Caco-2 (cell line): ENCODE results near the gene CCDC63. TPM values are rescaled to one million over a fixed set of nuclear protein-coding genes. Genes with fewer than 3 reads are reported as not detected.

Experiments used
- BruUV-seq: library from RNA; stranded (reverse); fragments of 400-500 nt; replicated peaks from 2 replicates; lab custom pipeline; 2021; lab: Mats Ljungman, UMichigan
- CTCF ChIA-PET: fragments of 300-600 bp; sonication (Branson Sonifier 250); formaldehyde crosslinking; loops from one replicate; lab custom pipeline; 2022; ENCODE audit warnings: antibody characterized with exemption; lab: Charles Lee
- POLR2A ChIA-PET: fragments of 300-600 bp; sonication (Branson Sonifier 250); formaldehyde crosslinking; loops from one replicate; lab custom pipeline; 2022; ENCODE audit warnings: antibody characterized with exemption; lab: Charles Lee
- DNase-seq, 2 experiments: peaks; one replicate each; pipeline versions ENCODE4 v3.0.0 to v3.0.0-alpha.2; 2020 to 2022
- H3K27me3 ChIP-seq: replicated peaks from 2 replicates; pipeline ENCODE4 v1.6.0; 2011; ENCODE audit warnings: low read length; ENCODE audit not compliant: control insufficient read depth, insufficient read depth
- H3K36me3 ChIP-seq: 2 replicates; pipeline ENCODE4 v1.5.1; 2011; ENCODE audit warnings: low read length; ENCODE audit not compliant: control insufficient read depth, insufficient read depth
- H3K4me1 ChIP-seq: fragments of 250-450 bp; sonication (Bioruptor Pico); 2 replicates; pipeline ENCODE4 v1.5.1; 2020; ENCODE audit warnings: mild to moderate bottlenecking
- H3K4me3 ChIP-seq: 2 replicates; pipeline ENCODE4 v1.5.1; 2011; ENCODE audit warnings: low read depth, mild to moderate bottlenecking, control low read depth, low read length
- H3K9me3 ChIP-seq: fragments of 250-450 bp; sonication (Bioruptor Pico); 2 replicates; pipeline ENCODE4 v1.5.1; 2020; ENCODE audit warnings: mild to moderate bottlenecking, moderate library complexity
- H3K27ac Mint-ChIP-seq: one replicate; pipeline ENCODE4 v1.8.0; 2022; ENCODE audit warnings: mixed read lengths; ENCODE audit not compliant: unreplicated experiment
- H3K27me3 Mint-ChIP-seq: one replicate; pipeline ENCODE4 v1.8.0; 2022; ENCODE audit warnings: mixed read lengths; ENCODE audit not compliant: insufficient read depth, unreplicated experiment
- H3K36me3 Mint-ChIP-seq: one replicate; pipeline ENCODE4 v1.8.0; 2022; ENCODE audit warnings: mild to moderate bottlenecking, mixed read lengths; ENCODE audit not compliant: insufficient read depth, unreplicated experiment
- H3K4me1 Mint-ChIP-seq: one replicate; pipeline ENCODE4 v1.8.0; 2022; ENCODE audit warnings: low read depth, mixed read lengths; ENCODE audit not compliant: unreplicated experiment
- H3K4me3 Mint-ChIP-seq: one replicate; pipeline ENCODE4 v1.8.0; 2022; ENCODE audit warnings: mild to moderate bottlenecking, moderate library complexity, mixed read lengths; ENCODE audit not compliant: unreplicated experiment
- H3K9me3 Mint-ChIP-seq: one replicate; pipeline ENCODE4 v1.8.0; 2022; ENCODE audit warnings: mixed read lengths; ENCODE audit not compliant: unreplicated experiment
- intact Hi-C: fragments of 100-400 bp; cut with micrococcal nuclease; formaldehyde crosslinking; loops from one replicate; pipeline ENCODE4 v1.10.0; 2022; ENCODE audit not compliant: unreplicated experiment
- total RNA-seq: library from RNA; stranded (reverse); gene quantifications from 2 replicates; pipeline ENCODE4 v1.2.3, GENCODE V29; 2022
- TF ChIP-seq, protein P1 (sequence below), 2 experiments: fragments of 200-600 bp in 1 of 2; IDR thresholded peaks; 1 replicate in 1 of 2; 2 replicates in 1 of 2; pipeline versions ENCODE4 v1.5.1 to v1.8.0; 2011 to 2022; ENCODE audit warnings: antibody characterized with exemption in 1 of 2, control low read depth in 1 of 2, inconsistent platforms in 1 of 2, low read depth in 1 of 2, low read length in 1 of 2, mild to moderate bottlenecking in 1 of 2, moderate library complexity in 1 of 2; ENCODE audit not compliant: insufficient read depth in 1 of 2, severe bottlenecking in 1 of 2, unreplicated experiment in 1 of 2

The CCDC63 gene
- total RNA-seq, 1 experiment from 2014 or later = not detected

DNA sequence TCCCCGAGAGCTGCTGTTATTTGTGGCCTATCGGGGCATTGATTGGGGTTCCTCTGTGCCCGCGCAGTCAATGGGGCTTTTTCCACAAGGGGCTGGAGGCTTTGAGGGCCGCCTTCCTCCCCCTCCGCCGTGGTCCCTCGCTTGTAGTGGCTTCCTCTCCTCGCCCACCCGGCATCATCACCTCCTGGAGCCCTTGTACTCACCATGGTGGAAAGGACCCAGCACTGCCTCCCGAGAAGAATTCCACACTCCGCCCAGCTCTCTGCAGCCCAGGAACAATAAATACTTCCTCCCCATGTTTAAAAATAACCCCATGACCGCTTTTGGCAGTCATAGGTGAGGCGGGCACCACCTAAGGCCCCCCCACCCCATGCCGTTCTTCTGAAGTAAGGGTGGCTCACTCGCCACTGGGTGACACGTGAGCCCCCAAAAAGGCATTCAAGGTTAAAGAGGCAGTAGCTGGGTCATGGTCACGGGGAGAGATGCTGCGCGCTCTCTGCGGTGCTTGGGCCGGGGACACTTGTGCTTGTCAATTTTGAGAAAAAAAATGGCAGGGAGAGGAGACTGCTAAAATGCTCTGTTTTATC, 73.6 kb downstream of the CCDC63 start, which contains the start of gene MYL2:
Gene MYL2, minus strand, starts transcription at position 256 of the 587 bp plus-strand sequence. Its CDS starts 50 bp downstream, at position 206.
- Mint-ChIP-seq H3K9me3 (no peaks in the 10 kb centered on the region), H3K36me3 (no peaks in the 10 kb centered on the region), H3K27ac (no peak within 1 kb of the TSS), H3K4me1 (peaks cover 13% of the 10 kb centered on the region), H3K4me3 (no peak within 1 kb of the TSS), H3K27me3 (peaks cover 3% of the 10 kb centered on the region)
- POLR2A ChIA-PET = interaction anchor here (0.6 kb wide), 1 partner anchor 136 kb away, joined by 6 read pairs; no protein-coding TSS in a partner anchor
- Histone ChIP-seq H3K27me3 (no peaks in the 10 kb centered on the region), H3K4me1 (peaks cover 4% of the 10 kb centered on the region; the same call in 1 of the 2 replicates), H3K36me3 (no peaks in the 10 kb centered on the region), H3K4me3 (no peak within 1 kb of the TSS), H3K9me3 (no peaks in the 10 kb centered on the region)
- BruUV-seq = no TSS peak
- CTCF ChIA-PET = no interaction called here
- intact Hi-C loops = no loop called here
- TF ChIP-seq, protein P1, sequence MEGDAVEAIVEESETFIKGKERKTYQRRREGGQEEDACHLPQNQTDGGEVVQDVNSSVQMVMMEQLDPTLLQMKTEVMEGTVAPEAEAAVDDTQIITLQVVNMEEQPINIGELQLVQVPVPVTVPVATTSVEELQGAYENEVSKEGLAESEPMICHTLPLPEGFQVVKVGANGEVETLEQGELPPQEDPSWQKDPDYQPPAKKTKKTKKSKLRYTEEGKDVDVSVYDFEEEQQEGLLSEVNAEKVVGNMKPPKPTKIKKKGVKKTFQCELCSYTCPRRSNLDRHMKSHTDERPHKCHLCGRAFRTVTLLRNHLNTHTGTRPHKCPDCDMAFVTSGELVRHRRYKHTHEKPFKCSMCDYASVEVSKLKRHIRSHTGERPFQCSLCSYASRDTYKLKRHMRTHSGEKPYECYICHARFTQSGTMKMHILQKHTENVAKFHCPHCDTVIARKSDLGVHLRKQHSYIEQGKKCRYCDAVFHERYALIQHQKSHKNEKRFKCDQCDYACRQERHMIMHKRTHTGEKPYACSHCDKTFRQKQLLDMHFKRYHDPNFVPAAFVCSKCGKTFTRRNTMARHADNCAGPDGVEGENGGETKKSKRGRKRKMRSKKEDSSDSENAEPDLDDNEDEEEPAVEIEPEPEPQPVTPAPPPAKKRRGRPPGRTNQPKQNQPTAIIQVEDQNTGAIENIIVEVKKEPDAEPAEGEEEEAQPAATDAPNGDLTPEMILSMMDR (IDR thresholded peaks at IDR 0.05; ENCODE audit: insufficient read depth in 1 of 2, low read depth in 1 of 2, low read length in 1 of 2, severe bottlenecking in 1 of 2, unreplicated experiment in 1 of 2) = no peak
- no peak for DNase-seq

DNA sequence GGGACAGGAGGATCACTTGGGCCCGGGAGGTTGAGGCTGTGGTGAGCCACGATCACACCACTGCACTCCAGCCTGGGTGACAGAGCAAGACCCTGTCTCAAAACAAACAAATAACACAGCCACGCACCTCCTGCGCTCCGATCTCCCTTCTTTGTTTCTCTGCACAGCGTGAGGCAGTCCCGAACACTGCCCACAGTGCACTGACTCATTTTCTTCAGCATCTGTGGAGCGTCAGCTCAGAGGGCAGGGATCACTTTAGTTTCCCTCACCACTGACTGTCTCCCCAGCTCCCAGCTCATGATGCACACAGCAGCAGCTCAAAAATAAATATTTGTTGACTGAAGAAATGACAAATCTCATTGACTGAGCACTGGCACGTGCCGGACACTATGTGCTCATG, 74.5 kb downstream of the CCDC63 start:
- ChIA-PET POLR2A (no interaction called here), CTCF (no interaction called here)
- Mint-ChIP-seq H3K27me3 (peaks cover 3% of the 10 kb centered on the region), H3K4me1 (peaks cover 13% of the 10 kb centered on the region), H3K27ac (no peak overlapping the region), H3K4me3 (no peak overlapping the region), H3K9me3 (no peaks in the 10 kb centered on the region), H3K36me3 (no peaks in the 10 kb centered on the region)
- TF ChIP-seq, protein P1 (IDR thresholded peaks at IDR 0.05; ENCODE audit: insufficient read depth in 1 of 2, low read depth in 1 of 2, low read length in 1 of 2, severe bottlenecking in 1 of 2, unreplicated experiment in 1 of 2) = no peak
- Histone ChIP-seq H3K4me1 (peaks cover 4% of the 10 kb centered on the region; the same call in 1 of the 2 replicates), H3K27me3 (no peaks in the 10 kb centered on the region), H3K36me3 (no peaks in the 10 kb centered on the region), H3K9me3 (no peaks in the 10 kb centered on the region), H3K4me3 (no peak overlapping the region)
- no TSS peak for BruUV-seq
- DNase-seq = no peak
- intact Hi-C loops = no loop called here

DNA sequence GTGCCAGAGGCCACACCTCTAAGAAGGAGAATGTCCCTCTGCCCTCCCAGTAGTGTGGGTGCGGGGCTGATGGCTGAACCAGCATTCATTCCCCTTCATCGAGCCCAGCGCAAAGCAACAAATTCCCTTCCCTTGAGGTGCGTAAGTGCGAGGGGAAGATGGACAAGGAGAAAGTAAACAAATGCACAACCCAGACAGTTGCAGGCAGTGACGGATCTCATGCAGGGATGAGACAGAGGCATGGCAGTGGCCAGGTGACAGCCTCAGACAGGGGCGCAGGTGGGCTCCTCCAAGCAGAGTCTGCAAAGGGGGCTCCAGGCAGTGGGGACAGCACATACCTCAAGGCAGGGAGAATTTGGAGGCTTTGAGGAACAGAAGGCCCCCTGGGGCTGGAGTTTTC, 75.9 kb downstream of the CCDC63 start:
- CTCF ChIA-PET = no interaction called here
- Mint-ChIP-seq H3K27ac (no peak overlapping the region), H3K9me3 (no peaks in the 10 kb centered on the region), H3K4me3 (no peak overlapping the region), H3K36me3 (no peaks in the 10 kb centered on the region), H3K4me1 (peaks cover 13% of the 10 kb centered on the region), H3K27me3 (peaks cover 3% of the 10 kb centered on the region)
- Histone ChIP-seq H3K9me3 (no peaks in the 10 kb centered on the region), H3K4me1 (no peaks in the 10 kb centered on the region), H3K36me3 (no peaks in the 10 kb centered on the region), H3K4me3 (no peak overlapping the region), H3K27me3 (no peaks in the 10 kb centered on the region)
- no TSS peak for BruUV-seq
- intact Hi-C loops = no loop called here
- POLR2A ChIA-PET = no interaction called here
- DNase-seq = no peak
- TF ChIP-seq, protein P1 (IDR thresholded peaks at IDR 0.05; ENCODE audit: insufficient read depth in 1 of 2, low read depth in 1 of 2, low read length in 1 of 2, severe bottlenecking in 1 of 2, unreplicated experiment in 1 of 2) = no peak
